ENCODE results near the gene DLG5.
A peak's percentile ranks its signal among the peaks of the same experiment; 100 is the strongest.

Gene DLG5

GRCh38 chr10:77817541-77817940 is 109.0 kb downstream of the DLG5 start:
- no peak for DNase-seq

DNA sequence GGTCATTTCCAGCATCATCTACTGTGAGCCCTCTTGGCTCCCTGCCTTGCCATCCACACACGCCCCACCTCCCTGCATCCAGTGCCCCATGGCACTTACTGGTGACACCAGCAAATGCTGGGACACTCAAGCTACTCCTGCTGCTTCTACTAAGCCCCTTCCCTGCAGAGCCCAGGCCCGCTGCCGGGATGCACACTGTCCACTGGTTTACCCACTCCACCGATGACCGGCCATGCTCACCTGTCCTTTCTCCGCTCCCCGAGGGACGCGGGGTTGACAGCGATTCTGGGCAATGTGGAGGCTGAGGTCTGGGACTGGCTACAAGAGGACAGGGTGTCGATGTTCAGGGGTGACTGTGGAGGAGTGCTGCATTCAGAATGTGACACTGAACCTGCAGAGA is 110.2 kb downstream of the DLG5 start:
- no peak for DNase-seq

GRCh38 chr10:77812741-77813140 is 113.8 kb downstream of the DLG5 start:
- DNase-seq = no peak

DNA sequence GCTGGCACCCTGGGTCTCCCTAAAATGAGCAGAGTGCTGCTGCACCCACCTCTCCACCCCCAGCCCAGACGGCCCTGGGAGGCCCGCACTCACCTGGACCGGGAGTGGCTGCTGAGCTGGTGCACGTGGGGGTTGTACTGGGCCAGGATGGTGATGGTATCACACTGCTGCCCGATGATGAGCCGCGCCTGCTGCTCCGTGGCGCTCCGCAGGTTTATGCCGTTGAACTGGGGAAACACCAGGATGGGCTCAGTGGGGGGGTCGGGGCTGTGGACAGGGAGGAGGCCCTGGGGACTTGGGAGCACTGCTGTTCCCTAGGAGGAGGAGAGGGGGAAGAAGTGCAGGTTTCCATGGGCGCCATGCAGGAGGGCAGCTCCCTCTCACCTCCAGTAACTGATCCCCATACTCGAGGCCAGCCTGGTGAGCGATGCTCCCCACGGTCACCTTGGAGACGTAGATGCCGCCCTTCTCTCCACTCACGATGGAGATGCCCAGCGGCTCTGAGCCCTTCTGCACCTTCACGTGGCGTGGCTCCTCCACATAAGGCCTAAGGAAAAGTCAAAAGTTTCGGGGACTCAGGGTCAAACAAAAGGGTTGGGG is 114.6 kb downstream of the DLG5 start:
- no peak for DNase-seq

DNA sequence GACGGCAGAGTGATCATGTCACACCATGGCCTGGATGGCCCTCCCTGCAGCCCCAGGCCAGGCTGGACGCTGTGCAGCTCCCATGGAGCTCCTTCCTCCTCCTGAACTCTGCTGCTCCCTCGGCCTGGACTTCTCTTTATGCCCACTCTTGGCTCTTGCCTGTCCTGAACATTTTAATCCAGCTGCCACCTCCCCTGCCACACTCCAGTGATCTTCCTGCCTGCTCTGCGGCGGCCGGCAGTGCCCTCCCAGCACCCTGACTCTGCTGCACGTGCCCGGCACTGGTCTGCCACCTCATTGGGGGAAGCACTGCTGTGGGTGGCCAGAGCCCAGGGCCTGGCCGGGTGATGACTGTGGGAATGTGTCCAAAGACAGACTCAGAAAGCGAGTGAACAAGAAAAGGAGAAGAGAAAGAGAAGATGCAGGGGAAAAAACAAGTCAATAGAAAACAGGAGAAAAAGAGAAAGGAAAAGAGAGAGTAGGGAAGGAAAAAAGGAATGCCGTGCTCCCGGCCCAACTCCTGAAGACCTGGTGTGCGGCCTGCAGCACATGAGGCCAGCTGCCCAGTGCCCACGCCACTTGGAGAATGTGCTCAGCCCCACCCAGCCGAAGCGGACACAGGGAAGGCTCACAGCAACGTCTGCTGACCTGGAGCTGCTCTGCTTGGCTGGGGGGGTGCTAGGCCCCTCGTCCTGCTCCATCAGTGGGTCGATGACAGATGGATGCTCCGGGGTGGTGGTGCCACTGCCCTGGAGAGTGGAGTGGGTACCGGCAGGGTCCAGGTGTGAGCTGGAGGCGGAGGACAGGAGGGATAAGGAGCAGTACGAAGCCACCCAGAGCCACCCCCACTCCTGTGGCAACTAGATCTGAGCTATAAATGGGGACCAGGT is 115.9 kb downstream of the DLG5 start:
- no peak for DNase-seq

DNA sequence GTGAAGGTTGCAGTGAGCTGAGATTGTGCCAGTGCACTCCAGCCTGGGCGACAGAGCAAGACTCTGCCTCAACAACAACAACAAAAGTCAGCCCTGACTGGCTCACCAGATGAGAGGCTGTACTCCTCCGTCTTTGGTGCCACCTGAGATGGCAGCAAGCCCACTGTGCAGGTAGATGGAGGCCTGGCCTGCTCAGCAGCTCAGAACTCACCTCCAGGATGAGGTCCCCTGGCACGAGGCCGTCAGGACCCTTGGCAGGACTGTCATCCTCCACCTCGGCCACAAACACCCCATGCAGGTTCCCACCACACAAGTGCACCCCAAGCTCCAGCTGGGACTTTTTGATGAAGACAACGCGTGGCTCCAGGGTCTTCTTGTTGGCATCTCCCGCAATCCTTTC is 117.2 kb downstream of the DLG5 start:
- no peak for DNase-seq

DNA sequence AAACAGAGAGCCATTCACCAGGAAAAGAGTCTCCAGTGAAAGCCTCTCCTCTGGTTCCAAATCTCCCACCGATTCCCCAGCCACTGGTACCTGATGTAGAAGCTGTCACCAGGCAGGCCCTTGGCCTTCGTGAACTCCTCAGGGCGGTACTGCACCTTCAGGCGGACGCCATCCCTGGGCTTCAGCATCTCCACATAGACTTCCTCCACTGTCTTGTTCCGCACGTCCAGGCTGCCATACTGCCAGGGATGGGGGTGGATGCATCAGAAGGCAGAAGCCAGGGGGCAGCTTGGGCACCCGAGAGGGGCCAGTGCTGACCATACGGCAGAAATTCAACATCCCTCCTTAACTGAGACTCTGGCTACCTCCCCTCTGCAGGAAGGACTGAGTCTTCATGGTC is 118.8 kb downstream of the DLG5 start:
- DNase-seq = no peak

DNA sequence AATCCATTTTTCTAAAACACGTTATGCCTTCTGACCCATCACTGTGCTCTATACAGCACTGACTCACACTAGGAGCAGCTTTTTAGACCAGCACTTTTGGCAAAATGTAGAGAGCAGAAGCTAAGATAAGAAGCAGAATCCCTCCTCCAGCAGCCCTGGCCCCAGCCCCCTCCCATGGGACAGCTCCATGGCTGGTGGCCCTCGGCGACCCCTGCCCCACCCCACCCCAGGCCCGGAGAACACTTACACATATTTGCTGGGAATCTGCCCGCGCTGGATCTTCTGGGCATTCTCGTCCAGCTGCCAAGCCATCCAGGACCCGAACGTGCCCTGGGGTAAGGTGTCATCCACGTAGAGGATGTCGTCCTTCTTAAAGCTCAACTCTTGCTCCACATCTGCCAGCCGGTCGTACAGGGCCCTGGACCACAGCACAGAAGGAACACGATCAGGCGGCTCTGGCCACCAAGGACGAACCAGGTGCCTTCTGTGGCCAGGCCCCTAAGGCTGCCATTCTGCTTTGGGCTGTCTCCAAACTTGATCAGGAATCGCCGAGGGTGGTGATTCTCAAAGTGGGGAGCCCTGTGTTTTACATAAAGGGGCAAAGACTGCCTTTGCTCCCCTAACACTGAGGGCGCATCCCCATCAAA is 119.9 kb downstream of the DLG5 start:
- no peak for DNase-seq

DNA sequence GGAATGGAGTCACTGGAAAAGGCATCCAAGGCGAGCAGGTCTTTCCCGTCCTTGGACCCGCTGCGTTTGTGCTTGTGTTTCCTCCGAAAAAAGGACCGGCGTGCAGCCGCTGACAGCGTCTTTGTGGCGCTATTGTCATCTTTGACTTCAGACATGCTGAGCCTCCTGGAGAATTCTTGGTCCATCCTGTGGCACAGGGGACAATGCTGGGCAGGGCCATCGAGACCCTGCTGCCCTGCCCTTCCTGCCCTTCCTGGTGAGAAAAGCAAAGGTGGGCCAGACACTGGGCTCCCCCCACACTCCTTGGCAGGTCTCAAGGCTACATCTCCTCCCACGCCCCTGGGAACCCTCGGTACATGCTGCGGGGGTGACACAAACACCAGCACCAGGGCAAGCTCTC is 120.9 kb downstream of the DLG5 start:
- no peak for DNase-seq

GRCh38 chr10:77804371-77804770 is 122.2 kb downstream of the DLG5 start:
- DNase-seq = no peak

DNA sequence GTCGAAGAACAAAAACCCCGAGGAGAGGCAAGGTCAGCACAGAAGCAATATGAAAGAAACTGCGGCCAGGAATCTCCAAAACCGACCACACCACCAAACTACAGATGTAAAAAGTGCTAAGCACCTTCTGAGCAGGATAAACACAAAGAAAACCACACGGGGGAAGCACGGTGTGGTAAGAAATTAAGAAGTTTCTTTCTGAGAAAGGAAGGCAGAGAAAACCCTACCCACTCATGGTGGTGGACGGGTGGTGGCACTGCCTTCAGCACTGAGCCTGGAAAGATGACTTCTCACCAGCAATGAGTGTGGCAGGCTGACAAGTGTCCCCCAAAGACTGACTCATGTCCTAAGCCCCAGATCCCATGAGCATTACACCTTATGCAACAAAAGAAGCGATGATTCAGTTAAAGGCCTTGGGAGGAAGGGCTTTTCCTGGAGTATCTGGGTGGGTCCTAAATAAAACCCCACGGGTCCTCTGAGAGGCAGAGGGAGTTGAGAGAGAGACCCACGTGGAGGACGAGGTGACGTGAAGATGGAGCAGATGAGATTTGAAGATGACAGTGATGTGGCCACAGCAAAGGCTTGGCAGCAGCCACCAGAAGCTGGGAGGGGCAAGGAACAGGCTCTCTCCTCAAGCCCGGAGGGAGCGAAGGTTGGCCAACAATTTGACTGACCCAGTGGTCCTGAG is 124.9 kb downstream of the DLG5 start:
- peak; percentile 29 for DNase-seq

- DNase-seq = no peak
Observed at GRCh38 chr10:77800738-77801266, 125.8 kb downstream of the DLG5 start.

GRCh38 chr10:77800320-77800719 is 126.2 kb downstream of the DLG5 start:
- no peak for DNase-seq

DNA sequence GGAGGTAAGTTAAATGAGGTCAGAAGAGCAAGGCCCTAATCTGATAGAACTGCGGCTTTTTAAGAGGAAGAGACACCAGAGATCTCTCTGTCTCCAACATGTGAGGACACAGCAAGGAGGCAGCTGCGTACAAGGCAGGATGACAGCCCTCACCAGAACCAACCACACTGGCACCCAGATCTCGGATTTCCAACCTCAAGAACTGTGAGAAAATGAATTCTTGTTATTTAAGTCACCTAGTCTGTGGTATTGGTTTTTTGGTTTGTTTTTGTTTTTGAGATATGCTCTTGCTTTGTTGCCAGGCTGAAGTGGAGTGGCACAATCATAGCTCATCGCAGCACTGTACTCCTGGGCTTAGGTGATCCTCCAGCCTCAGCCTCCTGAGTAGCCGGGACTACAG is 127.2 kb downstream of the DLG5 start:
- DNase-seq = no peak

GRCh38 chr10:77798940-77799339 is 127.6 kb downstream of the DLG5 start:
- no peak for DNase-seq

DNA sequence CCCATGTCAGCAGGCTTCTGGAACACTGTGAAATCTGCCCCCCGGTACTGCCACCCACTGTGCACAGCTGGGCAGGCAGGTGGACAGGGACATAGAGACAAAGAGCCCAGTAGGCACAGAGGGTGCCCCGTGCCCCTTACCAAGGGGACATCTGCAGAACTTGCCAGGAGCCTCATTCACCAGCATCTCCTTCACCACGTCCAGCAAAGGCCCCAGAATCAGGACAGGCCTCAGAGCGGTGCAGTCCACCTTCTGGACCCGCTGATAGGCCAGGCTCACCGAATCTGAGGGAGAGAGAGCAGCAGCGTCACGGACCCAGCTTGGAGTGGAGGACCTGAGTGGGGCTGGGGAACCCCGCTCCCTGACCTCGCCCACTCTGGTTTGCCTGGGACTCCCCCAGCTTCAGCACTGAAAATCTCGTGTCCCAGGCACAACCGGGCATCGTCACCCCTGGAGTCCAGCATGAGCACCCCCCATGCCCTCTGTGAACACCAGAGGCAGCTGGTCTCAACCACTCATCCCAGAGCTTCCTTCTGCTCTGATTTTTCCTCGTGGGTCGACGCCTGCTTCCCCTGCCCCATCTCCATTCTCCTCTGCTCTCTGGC is 130.1 kb downstream of the DLG5 start:
- DNase-seq = no peak

- DNase-seq = no peak
Observed at GRCh38 chr10:77795426-77796055, 131.0 kb downstream of the DLG5 start.

DNA sequence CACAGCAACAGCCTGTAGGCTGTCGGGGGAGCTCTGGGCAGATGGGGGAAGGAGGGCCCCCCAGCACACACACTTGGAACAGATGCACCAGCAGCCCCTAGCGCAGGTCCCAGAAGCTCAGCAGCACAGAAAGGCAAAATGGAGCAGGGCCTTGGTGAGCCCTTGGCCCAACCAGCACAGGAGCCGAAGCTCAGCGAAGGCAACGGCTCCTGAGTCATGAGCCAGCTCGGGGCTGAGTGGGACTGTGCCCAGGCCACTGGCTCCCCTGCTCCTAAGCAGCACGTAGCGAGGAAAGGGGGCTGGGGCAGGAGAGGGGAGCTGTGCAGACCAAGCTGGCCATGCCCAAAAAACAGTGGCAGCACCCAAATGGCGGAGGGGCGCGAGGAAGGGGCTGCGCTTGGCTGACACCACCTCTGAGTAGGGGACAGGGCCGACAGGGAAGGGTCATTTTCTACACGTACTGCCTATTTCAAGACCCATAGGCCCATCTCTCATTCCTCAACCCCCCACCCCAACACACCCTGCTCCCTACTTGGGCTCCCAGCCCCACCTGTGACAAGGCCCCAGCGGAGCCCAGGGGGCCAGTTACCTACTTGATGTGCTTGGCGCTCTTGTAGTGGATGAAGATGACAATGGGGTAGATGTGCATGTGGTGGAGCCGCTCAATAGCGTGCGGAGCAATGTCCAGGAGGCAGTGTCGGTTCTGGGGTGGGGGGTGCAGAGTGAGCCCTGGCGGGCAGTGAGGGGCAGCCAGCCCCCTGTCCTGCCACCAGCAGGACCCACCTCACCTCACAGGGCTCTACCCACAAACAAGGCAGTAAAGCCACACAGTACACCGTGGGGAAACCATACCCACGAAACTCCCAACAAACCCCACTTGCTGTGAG is 132.1 kb downstream of the DLG5 start:
- no peak for DNase-seq

- DNase-seq = no peak
Observed at GRCh38 chr10:77793831-77794230, 132.7 kb downstream of the DLG5 start.

- no peak for DNase-seq
Observed at GRCh38 chr10:77792155-77792554, 134.4 kb downstream of the DLG5 start.

DNA sequence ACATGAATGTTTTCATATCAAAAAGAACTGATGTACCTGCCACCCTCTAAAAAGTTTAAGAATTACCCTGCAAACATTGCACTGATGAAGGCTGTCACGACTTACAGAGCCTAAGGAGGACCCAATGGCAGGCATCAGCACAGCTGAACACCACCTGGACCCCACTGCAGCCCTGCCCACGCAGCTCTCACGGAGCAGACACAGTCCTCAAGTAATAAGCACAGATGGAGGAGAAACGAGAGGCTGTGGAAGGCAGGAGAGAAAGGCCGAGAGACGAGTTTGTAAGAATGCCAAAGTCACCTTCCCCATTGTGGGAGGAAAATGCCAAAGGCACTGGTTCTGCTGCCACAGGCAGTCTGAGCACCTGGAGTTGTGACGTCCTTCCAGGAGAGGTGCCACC is 135.0 kb downstream of the DLG5 start:
- DNase-seq = no peak

All from HCEC 1CT (cell line).